Fibroblast of the aortic adventitia (primary cell): Measurements from ENCODE around the gene RADIL. TPM values are rescaled to one million over a fixed set of nuclear protein-coding genes. Genes with fewer than 3 reads are reported as not detected.

ENCODE experiments used
- DNase-seq: peaks from one replicate; pipeline ENCODE4 v3.0.0-alpha.2; 2010; ENCODE audit warnings: low read depth
- H3K4me3 ChIP-seq: 2 replicates; pipeline ENCODE4 v1.5.1; 2011; ENCODE audit warnings: low read depth, mild to moderate bottlenecking, control low read depth, low read length, moderate library complexity
- total RNA-seq: library from RNA; depleted of rRNA; stranded (reverse); fragments of >200 nt; gene quantifications from 2 replicates; pipeline ENCODE4 v1.2.3, GENCODE V29; 2012; ENCODE audit warnings: low replicate concordance
- TF ChIP-seq, protein P1 (sequence below): IDR thresholded peaks from 2 replicates; pipeline ENCODE4 v1.5.1; 2011; ENCODE audit warnings: mild to moderate bottlenecking, low read length, control low read depth, inconsistent platforms; ENCODE audit not compliant: insufficient read depth

The RADIL gene
- total RNA-seq, 1 donor = 1.4 TPM

DNA sequence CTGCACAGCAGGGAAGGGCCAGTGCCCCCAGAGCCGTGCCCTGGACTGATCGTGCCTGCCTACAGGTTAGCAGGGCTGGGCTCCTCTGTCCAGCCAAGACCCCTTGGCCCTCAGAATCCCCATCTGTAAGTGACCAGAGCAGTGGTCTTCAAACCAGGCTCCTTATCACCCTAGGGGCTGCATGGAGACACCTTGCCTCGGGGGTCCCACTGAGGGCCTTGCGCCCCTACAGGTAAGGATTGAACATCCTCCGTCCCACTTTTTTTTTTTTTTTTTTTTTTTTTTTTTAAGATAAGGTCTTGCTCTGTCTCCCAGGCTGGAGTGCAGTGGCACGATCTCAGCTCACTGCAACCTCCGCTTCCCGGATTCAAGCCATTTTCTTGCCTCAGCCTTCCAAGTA is 32.6 kb upstream of the RADIL start:
- H3K4me3 ChIP-seq = no peak overlapping the region
- TF ChIP-seq, protein P1, sequence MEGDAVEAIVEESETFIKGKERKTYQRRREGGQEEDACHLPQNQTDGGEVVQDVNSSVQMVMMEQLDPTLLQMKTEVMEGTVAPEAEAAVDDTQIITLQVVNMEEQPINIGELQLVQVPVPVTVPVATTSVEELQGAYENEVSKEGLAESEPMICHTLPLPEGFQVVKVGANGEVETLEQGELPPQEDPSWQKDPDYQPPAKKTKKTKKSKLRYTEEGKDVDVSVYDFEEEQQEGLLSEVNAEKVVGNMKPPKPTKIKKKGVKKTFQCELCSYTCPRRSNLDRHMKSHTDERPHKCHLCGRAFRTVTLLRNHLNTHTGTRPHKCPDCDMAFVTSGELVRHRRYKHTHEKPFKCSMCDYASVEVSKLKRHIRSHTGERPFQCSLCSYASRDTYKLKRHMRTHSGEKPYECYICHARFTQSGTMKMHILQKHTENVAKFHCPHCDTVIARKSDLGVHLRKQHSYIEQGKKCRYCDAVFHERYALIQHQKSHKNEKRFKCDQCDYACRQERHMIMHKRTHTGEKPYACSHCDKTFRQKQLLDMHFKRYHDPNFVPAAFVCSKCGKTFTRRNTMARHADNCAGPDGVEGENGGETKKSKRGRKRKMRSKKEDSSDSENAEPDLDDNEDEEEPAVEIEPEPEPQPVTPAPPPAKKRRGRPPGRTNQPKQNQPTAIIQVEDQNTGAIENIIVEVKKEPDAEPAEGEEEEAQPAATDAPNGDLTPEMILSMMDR = no peak
- DNase-seq = no peak

DNA sequence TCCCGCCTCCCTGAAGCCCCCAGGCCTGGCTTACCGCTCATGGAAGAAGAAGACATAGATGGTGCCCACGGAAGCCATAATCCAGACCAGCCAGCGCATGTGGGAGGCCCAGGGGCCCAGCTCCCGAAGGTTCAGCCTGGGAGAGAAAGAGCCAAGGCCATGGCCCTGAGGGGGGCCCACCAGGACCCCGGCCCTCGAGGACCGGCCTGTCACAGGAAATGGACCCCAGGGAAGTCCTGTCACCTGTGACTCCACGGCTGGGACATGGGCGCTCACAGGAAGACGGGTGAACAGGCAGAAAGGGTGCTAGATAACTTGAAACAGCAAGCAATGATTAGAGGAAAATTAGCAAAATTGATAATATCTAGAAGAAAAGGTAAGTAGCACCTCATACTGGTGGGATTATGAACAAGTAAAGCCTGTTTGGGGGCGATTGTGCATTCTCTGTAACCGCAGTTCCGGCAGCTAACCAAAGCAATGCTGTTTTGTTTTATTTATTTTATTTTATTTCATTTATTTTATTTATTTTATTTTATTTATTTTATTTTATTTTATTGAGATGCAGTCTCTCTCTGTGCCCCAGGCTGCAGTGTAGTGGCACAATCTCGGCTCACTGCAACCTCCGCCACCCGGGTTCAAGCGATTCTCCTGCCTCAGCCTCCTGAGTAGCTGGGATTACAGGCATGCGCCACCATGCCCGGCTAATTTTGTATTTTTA is 27.8 kb upstream of the RADIL start:
- no peak for DNase-seq
- no peak overlapping the region for H3K4me3 ChIP-seq
- TF ChIP-seq, protein P1 = no peak

DNA sequence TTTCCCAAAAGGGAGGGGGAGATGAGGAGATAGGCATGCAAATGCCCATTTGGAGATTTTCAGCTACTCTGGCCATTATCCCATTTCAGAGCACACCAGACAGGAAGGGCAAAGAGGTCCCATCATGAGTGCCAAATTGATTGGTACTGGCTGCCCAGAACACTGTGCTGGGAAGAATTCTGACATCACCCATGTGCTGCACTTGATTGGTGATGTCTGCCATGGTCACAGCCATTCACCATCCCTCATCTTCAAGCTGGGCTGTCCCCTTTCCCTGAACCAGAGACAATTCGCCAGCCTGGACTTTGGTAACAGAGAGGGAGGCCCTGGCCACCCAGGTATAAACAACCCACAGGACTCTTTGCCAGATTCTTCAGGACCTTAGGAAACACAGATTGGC is 23.2 kb upstream of the RADIL start:
- TF ChIP-seq, protein P1 = no peak
- no peak for DNase-seq
- H3K4me3 ChIP-seq = no peak overlapping the region

DNA sequence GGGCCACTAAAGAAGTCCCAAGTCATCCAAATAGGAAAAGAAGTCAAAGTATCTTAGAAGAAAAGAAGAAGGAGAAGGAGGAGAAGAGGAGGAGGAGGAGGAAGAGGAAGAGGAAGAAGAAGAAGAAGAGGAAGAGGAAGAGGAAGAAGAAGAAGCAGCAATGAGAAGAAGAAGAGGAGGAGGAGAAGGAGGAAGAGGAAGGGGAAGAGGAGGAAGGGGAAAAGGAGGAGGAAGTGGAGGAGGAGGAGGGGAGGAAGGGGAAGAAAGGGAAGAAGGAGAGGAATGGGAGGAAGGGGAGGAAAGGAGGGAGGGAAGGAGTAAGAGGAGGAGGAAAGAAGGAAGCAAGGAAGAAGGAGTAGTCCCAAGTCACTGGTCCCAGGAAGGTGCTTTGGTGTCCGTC is 21.7 kb upstream of the RADIL start:
- TF ChIP-seq, protein P1 = no peak
- DNase-seq = no peak

DNA sequence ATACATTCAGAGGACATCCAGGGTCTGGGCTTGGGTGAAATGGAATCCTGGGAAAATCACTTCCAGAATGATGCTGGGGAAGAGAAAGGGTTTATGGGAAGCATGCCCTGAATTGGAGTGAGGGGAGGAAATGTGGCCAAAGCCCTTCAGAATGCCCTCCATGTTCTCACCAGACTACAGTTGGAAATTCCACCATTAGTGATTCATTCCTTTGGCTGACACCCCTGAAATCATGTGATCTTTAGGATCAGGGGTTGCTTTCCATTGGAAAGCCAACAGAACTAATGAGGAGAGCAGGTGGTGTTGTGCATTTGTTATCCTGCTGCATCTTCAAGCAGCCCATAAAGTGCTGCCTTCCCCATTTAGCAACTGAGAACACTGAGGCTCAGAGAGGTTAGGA is 20.8 kb upstream of the RADIL start:
- TF ChIP-seq, protein P1 = no peak
- no peak for DNase-seq
- no peak overlapping the region for H3K4me3 ChIP-seq

More for the DNA sequence above, 21.7 kb upstream of the RADIL start:
- no peak overlapping the region for H3K4me3 ChIP-seq

DNA sequence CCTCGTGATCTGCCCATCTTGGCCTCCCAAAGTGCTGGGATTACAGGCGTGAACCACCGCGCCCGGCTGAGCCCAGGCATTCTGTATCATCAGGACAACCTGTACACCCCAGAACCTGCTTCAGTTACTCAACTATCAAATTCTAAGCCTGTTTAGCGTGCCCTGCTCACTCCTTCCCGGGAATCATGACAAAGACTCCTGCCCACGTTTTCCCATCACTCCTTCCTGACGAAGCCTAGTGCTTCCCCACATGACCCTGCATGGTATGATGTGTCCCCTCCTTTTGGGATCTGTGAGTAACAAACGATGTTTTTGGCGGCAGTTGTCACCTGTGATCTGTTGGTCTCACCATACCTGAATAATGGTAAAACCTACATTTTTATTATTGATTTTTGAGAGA is 12.2 kb upstream of the RADIL start:
- no peak for DNase-seq
- H3K4me3 ChIP-seq = no peak overlapping the region
- TF ChIP-seq, protein P1 = no peak

DNA sequence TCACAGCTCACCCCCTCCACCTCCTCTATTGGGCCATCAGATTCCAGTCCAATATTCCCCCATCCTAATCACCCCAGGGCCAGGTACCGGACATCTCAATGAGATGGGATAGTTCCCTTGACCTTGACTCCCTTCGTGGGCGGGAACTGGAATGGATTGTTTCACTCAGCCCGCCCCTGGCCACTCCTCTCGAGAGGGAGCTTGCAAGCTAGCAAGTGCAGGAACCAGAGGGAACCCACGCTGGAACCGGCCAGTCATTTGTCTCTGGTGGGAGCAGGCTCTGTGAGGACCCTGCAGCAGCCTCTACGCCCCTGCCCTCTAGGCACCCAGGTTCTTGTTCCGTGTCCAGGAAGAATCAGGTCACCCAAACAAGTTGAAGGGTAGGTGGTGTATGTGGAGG is 11.0 kb upstream of the RADIL start:
- DNase-seq = no peak
- TF ChIP-seq, protein P1 = no peak

More for the DNA sequence above, 11.0 kb upstream of the RADIL start:
- no peak overlapping the region for H3K4me3 ChIP-seq
